Eye (tissue), 1 donor: ENCODE data around the gene EMP3.
"Not testable (repeated sequence)": the region's sequence is repeated elsewhere in the genome, so short reads cannot be mapped to it uniquely, and the experiment has no call there.

Experiments used
- DNase-seq: peaks from one replicate; pipeline ENCODE4 v3.0.0-alpha.2; 2015

The EMP3 gene

GRCh38 chr19:48348737-48349136, 23.4 kb downstream of the EMP3 start:
- DNase-seq, result no peak

- no peak for DNase-seq
These were observed 25.5 kb downstream of the EMP3 start for GRCh38 chr19:48350856-48351255.

- DNase-seq, result peak; percentile 80
These were observed 26.0 kb downstream of the EMP3 start for GRCh38 chr19:48351341-48351752.

GRCh38 chr19:48353677-48354076, 28.3 kb downstream of the EMP3 start:
- DNase-seq, result no peak

- DNase-seq, result peak; percentile 54
These were observed 29.1 kb downstream of the EMP3 start for GRCh38 chr19:48354332-48354992.

DNA sequence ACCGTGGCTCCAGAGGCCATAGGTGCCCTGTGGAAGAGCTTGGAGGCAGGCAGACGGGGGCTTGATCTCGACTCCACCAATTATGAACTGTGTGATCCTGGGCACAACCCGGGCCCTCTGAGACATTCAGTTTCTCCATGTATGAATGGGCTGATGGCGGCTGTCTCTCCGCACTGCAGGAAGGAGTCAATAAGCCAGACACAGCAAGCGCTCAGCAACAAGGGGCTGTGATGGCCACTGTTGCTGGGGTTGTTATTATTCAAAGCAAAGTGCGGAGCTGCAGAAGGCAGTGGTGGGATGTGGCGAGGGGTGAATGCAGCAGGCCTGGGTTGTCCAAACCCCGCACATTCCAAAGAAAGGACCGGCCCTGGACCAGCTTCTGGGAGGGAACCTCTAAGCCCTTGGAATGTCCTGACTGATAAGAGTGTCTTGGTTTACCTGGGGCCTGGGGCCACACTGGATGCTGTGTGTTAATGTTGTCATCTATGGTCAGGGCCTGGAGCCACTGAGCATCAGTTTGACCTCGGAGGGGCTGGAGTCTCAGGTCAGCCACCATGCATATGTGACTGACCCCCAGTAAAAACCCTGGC, 30.1 kb downstream of the EMP3 start:
- no peak for DNase-seq

GRCh38 chr19:48359123-48359522, 33.8 kb downstream of the EMP3 start:
- DNase-seq, result no peak

DNA sequence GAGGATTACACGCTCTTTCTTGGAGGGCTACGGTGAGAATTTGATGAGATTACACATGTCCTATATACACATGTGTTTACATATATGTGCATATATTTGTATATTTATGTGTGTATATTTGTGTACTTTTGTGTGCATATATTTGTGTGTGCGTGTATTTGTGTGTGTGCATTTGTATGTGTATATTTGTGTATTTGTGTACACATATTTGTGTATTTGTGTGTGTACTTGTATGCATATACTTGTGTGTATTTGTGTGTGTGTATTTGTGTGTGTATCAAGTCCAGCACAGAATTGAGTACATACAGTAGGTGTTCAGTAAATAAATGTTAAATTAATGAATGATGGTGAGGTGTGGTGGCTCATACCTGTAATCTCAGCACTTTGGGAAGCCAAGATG, 36.6 kb downstream of the EMP3 start:
- no peak for DNase-seq

DNA sequence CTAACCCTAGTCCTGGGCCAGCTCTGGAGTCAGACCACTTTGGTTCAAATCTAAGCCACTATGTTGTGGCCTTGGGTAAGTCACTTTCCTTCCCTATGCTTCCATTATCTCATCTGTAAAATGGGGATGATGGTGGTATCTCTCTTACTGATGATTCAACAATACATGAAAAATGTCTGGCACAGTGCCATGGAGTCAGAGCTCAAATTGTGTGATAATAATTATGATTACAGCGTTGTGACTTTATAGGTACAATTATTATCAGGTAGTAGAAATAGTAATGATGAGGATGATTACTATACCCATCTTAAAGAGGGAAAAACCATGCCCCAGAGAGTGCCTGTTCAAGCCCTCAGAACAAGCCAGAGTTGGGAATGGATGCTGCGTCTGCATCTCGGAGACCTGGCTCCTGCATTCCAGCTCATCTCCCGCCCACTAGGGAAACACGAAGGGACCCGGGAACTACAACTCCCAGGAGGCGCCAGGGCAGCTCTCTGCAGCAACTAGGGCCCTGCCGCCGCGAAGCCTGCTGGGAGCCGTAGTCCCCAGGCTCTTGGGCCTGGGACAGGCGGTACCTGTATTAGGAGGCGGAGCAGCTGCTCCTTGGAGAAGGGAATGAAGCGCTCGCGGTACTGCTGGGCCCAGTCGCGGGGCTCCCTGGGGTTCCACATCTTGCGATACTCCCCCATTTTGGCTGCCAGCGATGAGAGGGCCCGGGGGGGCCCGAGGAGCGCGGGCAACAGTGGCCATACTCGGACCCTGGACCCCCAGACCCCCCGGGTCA, 37.6 kb downstream of the EMP3 start:
- peak; percentile 97 for DNase-seq

- DNase-seq, result no peak
These were observed 38.1 kb downstream of the EMP3 start for GRCh38 chr19:48363500-48363809.

- DNase-seq, result peak; percentile 100
These were observed 38.7 kb downstream of the EMP3 start, which contains the start of the genes SYNGR4 and TMEM143 for GRCh38 chr19:48363810-48364597. Gene SYNGR4, plus strand, starts transcription at chr19:48364367. Its CDS starts 1,476 bp downstream, at chr19:48365843. Gene TMEM143, minus strand, starts transcription at chr19:48363940. Its CDS starts 20 bp downstream, at chr19:48363920.

DNA sequence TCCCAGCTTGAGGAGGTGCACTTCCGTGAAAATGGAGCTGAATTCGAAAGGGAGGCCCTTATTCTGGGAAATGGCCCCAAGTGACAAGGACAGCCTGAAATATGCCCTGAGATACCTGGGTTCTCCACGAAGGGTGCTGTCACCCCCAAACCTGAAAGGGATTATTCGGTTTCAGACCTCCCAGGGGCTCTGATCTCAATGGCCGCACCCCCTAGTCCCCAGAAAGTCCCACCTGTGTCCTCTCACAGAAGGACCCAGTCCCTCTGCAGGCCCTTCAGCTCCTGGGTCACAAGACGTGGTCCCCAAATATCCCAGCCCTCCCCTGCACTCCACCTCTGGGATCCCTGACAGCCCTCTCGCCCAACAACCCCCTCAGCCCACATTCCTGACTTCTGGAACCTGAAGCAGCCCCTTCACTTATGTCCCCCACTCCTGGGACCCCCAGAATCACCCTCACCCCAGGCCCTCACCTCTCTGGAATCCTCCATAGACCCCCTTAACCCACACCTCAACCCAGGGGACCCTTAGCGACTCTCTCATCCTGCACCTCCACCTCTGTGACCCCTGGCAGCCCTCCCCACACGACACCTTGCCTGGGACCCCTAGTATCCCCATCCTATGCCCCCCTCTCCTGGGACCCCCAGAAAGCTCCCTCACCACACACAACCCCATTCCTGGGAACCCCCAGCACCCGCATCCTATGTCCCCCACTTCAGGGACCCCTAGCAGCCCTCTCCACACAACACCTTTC, 39.4 kb downstream of the EMP3 start:
- DNase-seq, result no peak

DNA sequence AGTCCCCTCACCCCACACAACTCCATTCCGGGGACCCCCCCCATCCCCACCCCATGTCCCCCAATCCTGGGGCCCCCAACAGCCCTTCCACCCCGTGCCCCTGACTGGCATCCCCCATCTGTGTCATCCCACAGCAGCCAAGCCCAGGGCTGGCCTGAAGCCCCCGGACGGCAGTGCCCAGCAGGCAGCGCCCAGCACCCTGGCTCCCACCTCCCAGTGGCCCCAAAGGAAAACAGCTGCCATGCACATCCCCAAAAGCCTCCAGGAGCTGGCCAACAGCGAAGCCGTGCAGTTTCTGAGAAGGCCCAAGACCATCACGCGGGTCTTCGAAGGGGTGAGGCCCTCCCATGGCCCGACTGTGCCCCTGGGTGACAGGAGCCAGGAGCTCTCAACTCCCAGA, 40.2 kb downstream of the EMP3 start:
- no peak for DNase-seq

- no peak for DNase-seq
These were observed 42.5 kb downstream of the EMP3 start for GRCh38 chr19:48367855-48368254.

DNA sequence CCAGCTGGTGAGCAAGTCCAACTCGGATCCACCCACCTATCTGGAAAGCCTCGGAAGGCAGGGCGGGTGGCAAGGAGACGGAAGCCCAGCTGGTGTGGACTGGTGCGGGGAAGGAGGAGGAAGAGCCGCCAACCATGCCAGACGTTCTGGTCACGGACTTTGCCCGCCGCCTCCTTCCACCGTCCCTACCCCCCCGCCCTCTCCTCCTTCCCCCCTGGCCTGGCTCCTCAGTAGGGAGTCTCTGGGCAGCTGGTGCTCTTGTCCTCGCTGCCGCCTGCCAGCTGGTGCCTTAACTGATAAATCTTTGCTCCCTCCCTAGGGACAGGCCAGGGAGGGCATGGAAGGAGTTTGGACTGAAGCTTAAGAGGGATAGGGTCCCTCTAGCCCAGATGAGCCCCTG, 43.6 kb downstream of the EMP3 start:
- DNase-seq, result peak; percentile 73

GRCh38 chr19:48370955-48371354, 45.6 kb downstream of the EMP3 start:
- DNase-seq, result peak; percentile 27

DNA sequence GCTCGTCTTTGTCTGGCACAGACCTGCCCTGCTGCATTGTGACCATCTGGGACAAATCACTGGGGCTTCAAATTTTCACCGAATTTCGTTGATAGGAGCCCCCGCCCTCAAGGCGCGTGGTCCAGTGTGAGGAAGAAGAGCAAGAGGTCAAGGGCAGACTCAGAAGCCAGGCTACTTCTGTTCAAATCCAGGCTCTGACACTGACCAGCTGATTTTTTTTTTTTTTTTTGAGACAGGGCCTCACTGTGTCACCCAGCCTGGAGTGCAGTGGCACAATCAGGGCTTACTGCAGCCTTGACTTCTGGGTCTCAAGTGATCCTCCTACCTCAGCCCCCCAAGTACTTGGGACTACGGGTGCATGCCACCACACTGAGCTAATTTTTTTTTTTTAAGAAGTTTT, 46.0 kb downstream of the EMP3 start:
- DNase-seq, result no peak

- DNase-seq, result not testable (repeated sequence)
These were observed 46.4 kb downstream of the EMP3 start for GRCh38 chr19:48371771-48372170.

- no peak for DNase-seq
These were observed 47.6 kb downstream of the EMP3 start for GRCh38 chr19:48372904-48373303.

DNA sequence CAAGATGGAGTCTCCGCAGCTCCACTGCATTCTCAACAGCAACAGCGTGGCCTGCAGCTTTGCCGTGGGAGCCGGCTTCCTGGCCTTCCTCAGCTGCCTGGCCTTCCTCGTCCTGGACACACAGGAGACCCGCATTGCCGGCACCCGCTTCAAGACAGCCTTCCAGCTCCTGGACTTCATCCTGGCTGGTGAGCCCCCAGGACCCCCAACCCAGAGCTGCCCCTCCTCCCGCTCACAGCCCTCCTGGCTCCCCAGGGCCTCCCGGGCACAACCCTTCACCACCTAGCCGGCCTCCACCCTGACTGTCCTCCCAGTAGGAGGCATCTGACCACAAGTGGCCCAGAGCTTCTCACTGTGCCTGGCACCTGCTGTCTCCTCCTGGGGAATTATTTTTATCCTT, 48.2 kb downstream of the EMP3 start:
- no peak for DNase-seq

- DNase-seq, result no peak
These were observed 52.8 kb downstream of the EMP3 start for GRCh38 chr19:48378194-48378570.

DNA sequence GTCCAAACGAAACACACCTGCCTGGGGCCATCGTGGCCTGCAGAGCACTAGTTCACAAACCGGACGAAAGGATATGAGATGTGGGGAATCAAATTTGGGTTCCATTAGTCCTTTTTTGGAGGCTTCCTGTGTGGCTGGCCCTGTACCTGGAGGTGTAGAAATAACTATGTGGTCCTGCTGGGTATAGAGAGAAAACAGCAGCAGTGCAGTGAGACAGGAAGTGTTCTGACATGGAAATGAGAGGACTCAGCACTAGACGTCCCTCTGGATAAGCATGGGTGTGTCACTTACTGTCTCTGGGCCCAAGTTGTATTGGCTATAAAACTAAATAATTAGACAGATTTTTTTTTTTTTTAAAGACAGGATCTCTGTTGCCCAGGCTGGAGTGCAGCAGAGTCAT, 53.7 kb downstream of the EMP3 start:
- no peak for DNase-seq
